Nephron progenitor cell (in vitro differentiated cells): ENCODE results near the gene MCTP2.

Experiments
- DNase-seq: peaks from one replicate; pipeline ENCODE4 v3.0.0; 2021
- H3K27ac Mint-ChIP-seq: 2 replicates; pipeline ENCODE4 v1.8.0; 2021; ENCODE audit warnings: mild to moderate bottlenecking, moderate library complexity, mixed read lengths
- H3K27me3 Mint-ChIP-seq: 2 replicates; pipeline ENCODE4 v1.8.0; 2021; ENCODE audit warnings: mild to moderate bottlenecking, low read depth, mixed read lengths; ENCODE audit not compliant: poor library complexity
- H3K36me3 Mint-ChIP-seq: 2 replicates; pipeline ENCODE4 v1.8.0; 2021; ENCODE audit warnings: low read depth, mixed read lengths
- H3K4me1 Mint-ChIP-seq: 2 replicates; pipeline ENCODE4 v1.8.0; 2021; ENCODE audit warnings: mixed read lengths
- H3K4me3 Mint-ChIP-seq: 2 replicates; pipeline ENCODE4 v1.8.0; 2021; ENCODE audit warnings: mild to moderate bottlenecking, moderate library complexity, mixed read lengths
- H3K9me3 Mint-ChIP-seq: 2 replicates; pipeline ENCODE4 v1.8.0; 2021; ENCODE audit warnings: mild to moderate bottlenecking, moderate library complexity, mixed read lengths
- CTCF ChIP-seq: fragments of 200-600 bp; sonication (generic); IDR thresholded peaks from 2 replicates; pipeline ENCODE4 v1.5.0; 2021; ENCODE audit warnings: antibody characterized with exemption

Gene MCTP2

DNA sequence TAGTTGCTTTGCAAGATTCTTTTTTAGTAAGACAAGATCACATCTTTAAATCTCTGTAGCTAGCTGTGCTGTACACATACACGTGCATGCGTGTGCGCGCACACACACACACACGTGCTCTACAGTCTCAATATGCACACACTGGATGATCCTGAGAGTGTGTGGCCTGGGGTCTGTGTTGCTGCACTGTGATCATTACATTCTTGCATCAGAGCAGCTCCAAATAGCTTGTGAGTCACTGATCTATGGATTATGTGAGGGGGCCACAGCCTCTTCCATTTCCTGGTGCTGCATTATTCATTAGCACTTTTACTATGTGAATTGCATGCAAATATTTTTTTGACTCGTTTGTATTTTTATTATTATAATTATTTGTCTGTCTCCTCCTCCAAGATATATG, 34.6 kb downstream of the MCTP2 start:
- peaks cover 4% of the 10 kb centered on the region for H3K9me3 Mint-ChIP-seq
- no peak for TF ChIP-seq CTCF
- no peaks in the 10 kb centered on the region for H3K27me3 Mint-ChIP-seq
- H3K27ac Mint-ChIP-seq, result no peak overlapping the region
- no peak overlapping the region for H3K4me3 Mint-ChIP-seq
- H3K36me3 Mint-ChIP-seq, result no peaks in the 10 kb centered on the region
- peaks cover 9% of the 10 kb centered on the region for H3K4me1 Mint-ChIP-seq
- no peak for DNase-seq

- Mint-ChIP-seq H3K36me3 (no peaks in the 10 kb centered on the region), H3K27ac (peak overlapping the region; percentile 44), H3K4me3 (no peak overlapping the region), H3K4me1 (peaks cover 9% of the 10 kb centered on the region), H3K9me3 (peaks cover 4% of the 10 kb centered on the region), H3K27me3 (no peaks in the 10 kb centered on the region)
- no peak for DNase-seq
- TF ChIP-seq CTCF, result no peak
These were observed 35.4 kb downstream of the MCTP2 start for GRCh38 chr15:94266789-94267188.

- peaks cover 4% of the 10 kb centered on the region for H3K9me3 Mint-ChIP-seq
- no peak for DNase-seq
- H3K27ac Mint-ChIP-seq, result no peak overlapping the region
- H3K36me3 Mint-ChIP-seq, result no peaks in the 10 kb centered on the region
- no peaks in the 10 kb centered on the region for H3K27me3 Mint-ChIP-seq
- peaks cover 9% of the 10 kb centered on the region for H3K4me1 Mint-ChIP-seq
- no peak overlapping the region for H3K4me3 Mint-ChIP-seq
- no peak for TF ChIP-seq CTCF
These were observed 38.6 kb downstream of the MCTP2 start for GRCh38 chr15:94269954-94270353.

GRCh38 chr15:94270570-94270969, 39.2 kb downstream of the MCTP2 start:
- Mint-ChIP-seq H3K9me3 (peaks cover 4% of the 10 kb centered on the region), H3K27me3 (no peaks in the 10 kb centered on the region), H3K4me3 (no peak overlapping the region), H3K36me3 (no peaks in the 10 kb centered on the region), H3K27ac (no peak overlapping the region), H3K4me1 (peaks cover 9% of the 10 kb centered on the region)
- TF ChIP-seq CTCF, result no peak
- DNase-seq, result no peak

GRCh38 chr15:94272251-94272898, 41.0 kb downstream of the MCTP2 start:
- Mint-ChIP-seq H3K27me3 (no peaks in the 10 kb centered on the region), H3K36me3 (no peaks in the 10 kb centered on the region), H3K9me3 (peaks cover 4% of the 10 kb centered on the region), H3K4me3 (no peak overlapping the region), H3K4me1 (no peaks in the 10 kb centered on the region), H3K27ac (no peak overlapping the region)
- no peak for DNase-seq
- no peak for TF ChIP-seq CTCF

- Mint-ChIP-seq H3K27me3 (no peaks in the 10 kb centered on the region), H3K4me1 (no peaks in the 10 kb centered on the region), H3K27ac (no peak overlapping the region), H3K4me3 (no peak overlapping the region), H3K9me3 (no peaks in the 10 kb centered on the region), H3K36me3 (no peaks in the 10 kb centered on the region)
- TF ChIP-seq CTCF, result no peak
- DNase-seq, result no peak
These were observed 42.5 kb downstream of the MCTP2 start for GRCh38 chr15:94273826-94274225.
